Measurements from ENCODE around the gene MBTPS2.
"Not testable (repeated sequence)": the region's sequence is repeated elsewhere in the genome, so short reads cannot be mapped to it uniquely, and the experiment has no call there.

MBTPS2 gene

DNA sequence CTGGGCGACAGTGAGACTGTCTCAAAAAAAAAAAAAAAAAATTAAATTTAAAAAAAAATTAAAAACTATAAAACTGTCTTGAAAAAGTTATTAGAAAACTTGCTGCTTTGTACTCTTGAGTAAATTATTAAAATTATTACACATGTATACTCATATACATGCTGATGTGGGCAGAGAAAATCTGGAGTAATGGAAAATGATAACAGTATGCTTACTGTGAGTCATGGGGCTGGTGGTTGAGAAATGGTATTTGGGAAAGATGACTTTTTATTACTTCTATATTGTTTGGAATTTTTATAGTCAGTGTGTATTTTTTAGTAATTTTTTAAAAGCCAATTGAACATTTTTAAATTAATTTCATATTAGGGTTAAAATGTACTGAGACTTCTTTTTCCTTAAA is 23.8 kb downstream of the MBTPS2 start:
- no peak for DNase-seq (ENCODE audit: low read depth)

DNA sequence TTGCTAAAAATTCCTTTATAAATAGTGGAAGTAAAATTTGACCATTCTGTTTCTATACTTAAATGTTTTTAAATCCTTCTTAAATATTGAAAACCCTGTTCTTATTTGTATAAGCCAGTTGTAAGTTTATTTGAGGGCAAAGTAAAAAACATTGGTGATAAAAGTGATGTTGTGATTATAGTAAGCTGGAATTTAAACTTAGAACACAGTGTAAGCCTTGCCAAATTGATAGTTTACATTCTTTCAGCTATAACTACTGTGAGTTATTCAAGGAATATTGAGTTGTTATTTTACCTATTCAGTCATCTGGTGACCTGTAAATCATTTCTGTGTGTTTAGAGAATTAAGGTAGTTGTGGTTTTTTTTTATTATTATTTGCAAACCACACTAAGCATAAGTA is 26.0 kb downstream of the MBTPS2 start:
- DNase-seq (ENCODE audit: low read depth), result no peak

GRCh38 chrX:21870494-21870893 is 31.1 kb downstream of the MBTPS2 start:
- no peak for DNase-seq (ENCODE audit: low read depth)

DNA sequence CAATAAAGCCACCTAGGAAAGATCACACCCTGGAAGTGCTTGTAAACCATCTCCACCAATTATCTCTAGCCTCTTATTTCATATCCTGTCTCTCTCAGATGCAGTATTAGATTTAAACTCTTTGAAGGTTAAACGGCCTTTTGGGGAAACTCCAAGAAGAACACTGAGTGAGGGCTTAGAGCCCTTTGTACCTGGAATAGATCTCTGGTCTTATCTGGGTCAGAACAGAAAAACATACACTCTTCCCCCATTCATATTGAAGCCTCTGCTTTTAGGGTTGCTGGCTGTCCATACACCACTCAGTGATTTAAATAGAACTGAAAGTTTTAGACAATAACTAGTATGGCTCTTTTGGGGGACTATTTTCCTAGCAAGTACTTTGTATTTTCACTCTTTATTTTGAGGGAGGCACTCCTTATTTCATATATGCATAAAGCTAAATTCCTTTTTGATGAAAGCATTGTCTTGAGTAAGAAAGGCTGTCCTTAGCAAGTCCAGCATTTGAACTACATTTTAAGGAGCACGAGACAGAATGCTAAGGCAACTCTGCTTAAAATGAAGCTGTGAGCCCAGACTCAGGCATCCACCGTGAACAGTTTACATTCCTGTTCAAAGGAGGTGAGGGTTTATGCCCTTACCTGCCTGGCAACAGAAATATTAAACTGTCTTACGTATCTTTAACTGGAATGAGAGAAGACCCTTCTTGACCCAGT is 33.8 kb downstream of the MBTPS2 start:
- DNase-seq (ENCODE audit: low read depth), result no peak

DNA sequence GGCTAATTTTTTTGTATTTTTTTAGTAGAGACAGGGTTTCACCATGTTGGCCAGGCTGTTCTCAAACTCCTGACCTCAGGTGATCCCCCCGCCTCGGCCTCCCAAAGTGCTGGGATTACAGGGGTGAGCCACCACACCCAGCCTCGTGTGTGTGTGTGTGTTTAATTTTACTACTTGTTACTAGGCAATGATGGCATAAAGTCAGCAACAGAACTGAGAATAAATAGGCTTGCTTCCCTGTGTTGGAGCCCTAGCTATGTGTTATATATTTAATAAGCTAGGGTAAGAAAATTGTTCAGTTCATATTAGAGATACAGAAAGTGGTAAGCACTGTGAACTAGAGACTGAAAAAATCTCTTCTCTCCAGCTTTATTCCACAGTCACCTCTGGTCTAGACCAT is 34.8 kb downstream of the MBTPS2 start:
- not testable (repeated sequence) for DNase-seq (ENCODE audit: low read depth)

- no peak for DNase-seq (ENCODE audit: low read depth)
Observed at GRCh38 chrX:21875013-21875412, 35.6 kb downstream of the MBTPS2 start.

DNA sequence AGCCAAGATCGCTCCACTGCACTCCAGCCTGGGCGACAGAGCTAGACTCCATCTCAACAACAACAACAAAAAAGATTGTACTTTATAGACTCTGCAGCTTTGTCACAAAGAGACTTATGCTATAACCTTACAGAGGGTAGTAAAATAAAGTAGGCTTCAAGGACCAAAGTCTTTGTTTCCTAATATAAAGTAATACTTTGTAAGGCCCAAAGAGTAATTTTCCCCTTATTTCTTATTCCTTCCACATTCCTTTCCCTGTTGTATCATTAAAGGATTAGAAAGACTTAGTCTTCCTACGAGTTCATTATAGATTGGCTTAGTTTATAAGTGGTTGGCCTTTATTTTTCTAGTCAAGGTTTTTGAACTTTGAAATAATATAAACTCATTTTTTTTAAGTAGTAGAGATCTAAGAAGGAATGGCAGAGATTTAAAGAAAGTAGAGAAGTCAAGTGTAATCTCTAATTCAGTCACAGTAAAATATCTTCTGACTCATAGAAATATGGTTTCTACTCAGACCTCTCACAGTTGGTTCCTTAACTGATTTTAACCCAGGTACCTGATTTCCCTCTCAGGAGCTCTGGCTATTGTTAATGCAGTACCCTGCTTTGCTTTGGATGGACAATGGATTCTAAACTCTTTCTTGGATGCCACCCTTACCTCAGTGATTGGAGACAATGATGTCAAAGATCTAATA is 42.6 kb downstream of the MBTPS2 start:
- DNase-seq (ENCODE audit: low read depth), result no peak

- no peak for DNase-seq (ENCODE audit: low read depth)
Observed at GRCh38 chrX:21883258-21883657, 43.8 kb downstream of the MBTPS2 start.

DNA sequence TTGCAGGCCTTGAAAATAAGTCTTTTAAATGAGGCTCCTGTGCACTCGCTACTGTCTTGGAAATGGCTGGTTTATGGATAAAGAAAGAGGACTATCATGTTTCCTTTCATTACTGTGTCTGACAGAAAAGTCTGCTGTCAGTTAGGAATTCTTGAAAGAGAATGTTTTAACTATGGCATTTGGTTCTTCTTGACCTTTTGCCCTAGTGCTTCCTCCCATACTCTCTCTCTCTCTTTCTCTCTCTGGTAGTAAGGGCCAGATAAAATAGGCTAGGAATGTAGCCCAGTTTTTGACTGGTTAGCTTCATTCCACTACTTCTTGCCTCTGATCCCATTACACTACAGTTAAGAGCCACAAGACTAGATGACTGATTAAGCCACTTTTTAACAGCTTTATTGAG is 46.2 kb downstream of the MBTPS2 start:
- DNase-seq (ENCODE audit: low read depth), result no peak

- DNase-seq (ENCODE audit: low read depth), result no peak
Observed at GRCh38 chrX:21905313-21905712, 65.9 kb downstream of the MBTPS2 start.

DNA sequence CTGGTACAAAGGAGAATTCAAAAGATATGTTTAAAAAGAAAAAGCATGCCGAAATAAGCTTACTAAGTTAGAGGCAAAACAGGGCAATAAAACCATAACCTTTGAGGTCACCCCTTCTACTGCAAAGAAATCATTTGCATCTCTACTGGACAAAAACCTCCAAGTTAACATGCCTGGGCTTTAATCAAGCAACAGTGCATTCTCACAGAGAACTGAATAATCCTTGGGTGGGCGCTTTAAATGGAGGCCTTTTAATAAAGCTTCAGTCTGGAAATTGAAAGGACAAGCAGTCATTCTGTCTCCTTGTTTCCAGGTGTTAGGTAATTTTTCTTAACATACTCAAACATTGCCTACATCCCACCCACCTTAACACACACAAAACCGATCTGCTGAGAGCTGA is 66.5 kb downstream of the MBTPS2 start:
- no peak for DNase-seq (ENCODE audit: low read depth)

GRCh38 chrX:21907260-21907659 is 67.8 kb downstream of the MBTPS2 start:
- DNase-seq (ENCODE audit: low read depth), result no peak

- DNase-seq (ENCODE audit: low read depth), result no peak
Observed at GRCh38 chrX:21911481-21911880, 72.1 kb downstream of the MBTPS2 start.

GRCh38 chrX:21912220-21912619 is 72.8 kb downstream of the MBTPS2 start:
- no peak for DNase-seq (ENCODE audit: low read depth)

DNA sequence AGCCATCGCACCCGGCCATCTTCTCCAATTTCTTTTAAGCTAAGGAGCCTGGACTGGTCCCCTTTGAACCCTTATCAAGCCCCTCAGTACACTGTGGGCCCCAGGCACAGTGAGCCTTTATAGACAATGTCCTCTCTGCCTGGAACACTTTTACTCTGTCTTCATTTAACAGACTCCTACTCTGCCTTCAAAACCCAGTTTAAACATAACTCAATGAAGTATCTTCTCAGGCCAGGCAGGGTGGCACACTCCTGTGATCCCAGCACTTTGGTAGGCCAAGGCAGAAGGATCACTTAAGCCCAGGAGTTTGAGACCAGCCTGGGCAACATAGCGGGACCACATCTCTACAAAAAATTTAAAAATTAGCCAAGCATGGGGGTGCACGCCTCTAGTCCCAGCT is 73.6 kb downstream of the MBTPS2 start:
- no peak for DNase-seq (ENCODE audit: low read depth)

DNA sequence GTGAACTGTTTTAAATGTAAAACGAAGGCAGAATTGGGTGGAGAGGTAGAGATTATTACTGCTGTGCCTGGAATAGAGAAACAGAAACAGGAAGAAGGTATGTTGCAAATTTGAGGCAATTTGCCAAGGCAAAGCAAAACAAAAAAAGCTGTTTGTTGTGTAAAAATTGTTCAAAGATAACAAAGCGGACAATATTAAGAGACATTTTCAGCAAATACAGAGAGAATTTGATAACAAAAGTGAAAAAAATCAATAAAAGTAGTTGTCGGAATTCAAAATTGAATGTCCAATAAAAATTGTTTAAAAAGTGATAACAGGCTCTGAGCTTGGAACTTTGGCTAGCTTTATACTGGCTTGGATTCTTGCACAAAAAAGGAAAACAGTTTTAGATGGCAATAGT is 86.7 kb downstream of the MBTPS2 start:
- no peak for DNase-seq (ENCODE audit: low read depth)

DNA sequence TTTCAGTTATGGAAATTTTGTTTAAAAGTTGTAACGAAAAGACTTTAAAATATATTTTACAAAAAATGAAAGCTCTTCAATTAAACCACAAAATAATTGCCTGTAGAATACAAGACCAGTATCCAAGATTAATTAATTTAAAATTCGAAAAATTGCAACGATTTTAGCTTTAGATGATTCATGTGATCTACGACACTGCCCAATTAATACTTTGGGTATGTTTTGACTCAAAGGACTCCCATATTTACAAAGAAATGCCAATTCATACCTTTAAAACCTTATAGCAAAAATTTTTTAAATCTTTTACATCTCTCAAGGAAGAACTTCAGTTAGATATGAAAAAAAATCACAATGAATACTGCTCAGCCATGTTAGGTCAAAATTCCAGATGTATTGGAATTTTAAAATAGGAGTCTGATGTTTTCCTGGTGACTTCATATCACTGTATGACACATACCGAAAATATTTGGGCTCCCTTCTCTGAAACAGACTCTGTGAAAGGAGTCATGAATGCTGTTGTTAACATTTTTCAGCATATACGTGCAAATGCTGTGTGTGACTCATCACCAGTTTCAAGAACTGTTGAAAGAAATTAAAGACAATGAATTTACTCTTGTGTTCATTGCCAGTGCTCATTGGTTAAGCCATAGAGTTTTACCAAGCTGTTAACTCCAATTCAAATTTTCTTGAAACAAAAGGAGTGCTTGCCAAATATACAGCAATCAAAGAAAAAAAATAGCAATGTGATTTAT is 87.3 kb downstream of the MBTPS2 start:
- DNase-seq (ENCODE audit: low read depth), result no peak

DNA sequence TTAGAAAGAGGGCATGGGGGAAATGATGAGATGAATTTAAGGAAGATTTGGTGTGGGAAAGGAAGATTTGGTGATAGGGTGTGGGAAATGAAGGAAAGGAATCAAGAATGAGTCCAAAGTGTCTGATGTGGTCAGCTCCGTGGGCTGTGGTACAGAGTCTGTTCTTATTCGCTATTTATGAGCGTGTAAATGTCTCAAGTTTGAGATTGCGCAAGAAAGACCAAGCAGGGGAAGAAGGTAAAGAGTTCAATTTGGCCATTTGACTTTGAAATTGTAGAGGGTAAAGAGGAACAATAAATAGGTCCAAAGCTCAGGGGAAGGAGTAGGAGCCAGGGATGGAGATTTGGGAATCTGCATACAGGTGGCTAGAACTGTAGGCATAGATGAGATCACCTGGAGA is 89.8 kb downstream of the MBTPS2 start:
- DNase-seq (ENCODE audit: low read depth), result no peak

- no peak for DNase-seq (ENCODE audit: low read depth)
Observed at GRCh38 chrX:21930986-21931385, 91.6 kb downstream of the MBTPS2 start.

GRCh38 chrX:21932292-21933002 is 93.0 kb downstream of the MBTPS2 start:
- no peak for DNase-seq (ENCODE audit: low read depth)

- no peak for DNase-seq (ENCODE audit: low read depth)
Observed at GRCh38 chrX:21933077-21933476, 93.7 kb downstream of the MBTPS2 start.

- no peak for DNase-seq (ENCODE audit: low read depth)
Observed at GRCh38 chrX:21934414-21934813, 95.0 kb downstream of the MBTPS2 start.
